SU-DHL-6 (cell line): ENCODE data around the gene CNMD.

ENCODE experiments used
- CTCF ChIP-seq: fragments of 200-600 bp; sonication (generic); IDR thresholded peaks from one replicate; pipeline ENCODE4 v1.5.1; 2017; ENCODE audit warnings: antibody characterized with exemption, mild to moderate bottlenecking, low read length, moderate library complexity; ENCODE audit not compliant: insufficient read depth, poor library complexity, severe bottlenecking
- EZH2phosphoT487 ChIP-seq: fragments of 200-600 bp; sonication (generic), shearing (Covaris generic); conservative IDR thresholded peaks from 2 replicates; pipeline ENCODE4 v1.6.1; 2018; ENCODE audit warnings: mild to moderate bottlenecking, antibody characterized with exemption, low read length, moderate library complexity, mixed read lengths

DNA sequence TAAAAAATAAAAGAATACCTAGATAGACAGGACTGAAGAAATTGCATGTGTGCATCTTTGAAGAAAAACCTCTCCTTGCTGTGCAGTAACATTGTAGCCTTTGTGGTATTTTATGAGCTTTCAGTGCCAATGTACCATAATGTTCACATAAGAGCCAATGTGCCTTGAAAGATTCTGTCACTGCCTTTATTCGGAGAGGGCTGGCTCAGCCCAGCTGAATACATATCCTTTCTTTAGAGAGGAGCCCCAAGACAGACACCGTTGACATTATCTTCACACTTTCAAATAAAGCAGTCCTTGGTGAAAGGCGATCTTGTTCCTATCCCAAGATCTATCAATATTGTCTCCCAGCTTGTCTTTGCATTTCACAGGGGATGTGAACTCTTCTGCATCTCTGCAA lies 18.5 kb upstream of the CNMD start:
- TF ChIP-seq EZH2phosphoT487 (no peak), CTCF (no peak)
